PC-9 (cell line): ENCODE measurements around the gene RAB40B. TPM values are rescaled to one million over a fixed set of nuclear protein-coding genes. Genes with fewer than 3 reads are reported as not detected.

Experiments
- BruUV-seq: library from RNA; stranded (reverse); fragments of 400-500 nt; replicated peaks from 2 replicates; lab custom pipeline; 2021; lab: Mats Ljungman, UMichigan
- CTCF ChIA-PET: fragments of 300-600 bp; sonication (Branson Sonifier 250); formaldehyde crosslinking; loops from one replicate; lab custom pipeline; 2022; ENCODE audit warnings: antibody characterized with exemption; lab: Charles Lee
- POLR2A ChIA-PET: fragments of 300-600 bp; sonication (Branson Sonifier 250); formaldehyde crosslinking; loops from one replicate; lab custom pipeline; 2022; ENCODE audit warnings: antibody characterized with exemption; ENCODE audit not compliant: unreplicated experiment; lab: Charles Lee
- DNase-seq, 2 experiments: peaks; one replicate each; pipeline versions ENCODE4 v3.0.0 to v3.0.0-alpha.2; 2015 to 2022; ENCODE audit warnings: mixed read lengths in 1 of 2
- H2AFZ ChIP-seq: fragments of 200-600 bp; sonication (generic); 2 replicates; pipeline ENCODE4 v1.8.1; 2017; ENCODE audit warnings: antibody characterized with exemption
- H3F3A ChIP-seq: fragments of 200-600 bp; sonication (generic); 2 replicates; pipeline ENCODE4 v1.8.1; 2017; ENCODE audit warnings: antibody characterized with exemption, mild to moderate bottlenecking, low read depth; ENCODE audit not compliant: insufficient read depth
- H3K27ac ChIP-seq: fragments of 200-600 bp; sonication (generic); 2 replicates; pipeline ENCODE4 v1.6.1; 2016; ENCODE audit warnings: mixed run types
- H3K27me3 ChIP-seq: fragments of 200-600 bp; sonication (generic); 2 replicates; pipeline ENCODE4 v1.6.1; 2016; ENCODE audit warnings: low read depth, mixed run types; ENCODE audit not compliant: insufficient read depth
- H3K36me3 ChIP-seq: fragments of 200-600 bp; sonication (generic); 2 replicates; pipeline ENCODE4 v1.6.1; 2016; ENCODE audit warnings: low read depth, mixed run types
- H3K4me1 ChIP-seq: fragments of 200-600 bp; sonication (generic); replicated peaks from 2 replicates; pipeline ENCODE4 v1.6.1; 2016; ENCODE audit warnings: mixed run types; ENCODE audit not compliant: insufficient read depth
- H3K4me2 ChIP-seq: fragments of 200-600 bp; sonication (generic); 2 replicates; pipeline ENCODE4 v1.6.1; 2017; ENCODE audit warnings: mixed run types
- H3K4me3 ChIP-seq: fragments of 200-600 bp; sonication (generic); 2 replicates; pipeline ENCODE4 v1.6.1; 2016; ENCODE audit warnings: mixed run types
- H3K79me2 ChIP-seq: fragments of 200-600 bp; sonication (generic); 2 replicates; pipeline ENCODE4 v1.6.1; 2017; ENCODE audit warnings: low read depth, mixed run types
- H3K9me2 ChIP-seq: fragments of 200-600 bp; sonication (generic); 2 replicates; pipeline ENCODE4 v1.8.1; 2017; ENCODE audit warnings: mild to moderate bottlenecking; ENCODE audit not compliant: insufficient read depth
- H3K9me3 ChIP-seq: fragments of 200-600 bp; sonication (generic); 2 replicates; pipeline ENCODE4 v1.8.1; 2016; ENCODE audit warnings: low read depth; ENCODE audit not compliant: insufficient read depth
- H4K20me1 ChIP-seq: fragments of 200-600 bp; sonication (generic); 2 replicates; pipeline ENCODE4 v1.8.1; 2017; ENCODE audit not compliant: insufficient read depth
- CTCF ChIP-seq: fragments of 200-600 bp; sonication (generic); conservative IDR thresholded peaks from 2 replicates; pipeline ENCODE4 v1.6.1; 2017; ENCODE audit warnings: mixed run types, antibody characterized with exemption, mild to moderate bottlenecking, moderate library complexity
- EZH2 ChIP-seq: fragments of 200-600 bp; sonication (generic); IDR thresholded peaks from 2 replicates; pipeline ENCODE4 v1.8.0; 2017; ENCODE audit warnings: antibody characterized with exemption, low read depth
- intact Hi-C: fragments of 100-400 bp; cut with micrococcal nuclease; formaldehyde crosslinking; loops from one replicate; pipeline ENCODE4 v1.10.0; 2022; ENCODE audit not compliant: unreplicated experiment
- total RNA-seq: library from RNA; stranded (reverse); gene quantifications from 2 replicates; pipeline ENCODE4 v1.2.3, GENCODE V29; 2021

RAB40B gene
- total RNA-seq, 1 experiment from 2014 or later, result 7.9 TPM

GRCh38 chr17:82664701-82665182 is 33.8 kb downstream of the RAB40B start:
- intact Hi-C loops, result no loop called here

GRCh38 chr17:82664276-82664575 is 34.3 kb downstream of the RAB40B start:
- Histone ChIP-seq H3K27ac (no peak overlapping the region), H3K9me3 (no peaks in the 10 kb centered on the region), H3K79me2 (no peaks in the 10 kb centered on the region), H2AFZ (no peak overlapping the region), H3K4me2 (no peak overlapping the region), H3K36me3 (no peaks in the 10 kb centered on the region), H3K4me1 (no peaks in the 10 kb centered on the region), H3K4me3 (no peak overlapping the region), H3K27me3 (no peaks in the 10 kb centered on the region), H3F3A (no peaks in the 10 kb centered on the region; the same call in 1 of the 2 replicates), H3K9me2 (no peaks in the 10 kb centered on the region), H4K20me1 (no peaks in the 10 kb centered on the region)
- no peak for DNase-seq
- intact Hi-C loops, result no loop called here
- POLR2A ChIA-PET, result no interaction called here
- no TSS peak for BruUV-seq
- CTCF ChIA-PET, result no interaction called here
- TF ChIP-seq CTCF, result no peak
- TF ChIP-seq EZH2, result no peak

More at GRCh38 chr17:82664701-82665182, 33.8 kb downstream of the RAB40B start:
- no peaks in the 10 kb centered on the region; the same call in 1 of the 2 replicates for H3F3A ChIP-seq
- no peak overlapping the region for H3K4me3 ChIP-seq
- no peaks in the 10 kb centered on the region for H3K27me3 ChIP-seq
- H3K9me3 ChIP-seq, result no peaks in the 10 kb centered on the region
- H2AFZ ChIP-seq, result no peak overlapping the region
- DNase-seq, result no peak
- H3K4me2 ChIP-seq, result no peak overlapping the region
- no peaks in the 10 kb centered on the region for H3K4me1 ChIP-seq
- H3K36me3 ChIP-seq, result no peaks in the 10 kb centered on the region
- no peak for TF ChIP-seq EZH2
- no peak for TF ChIP-seq CTCF
- BruUV-seq, result no TSS peak
- ChIA-PET CTCF (no interaction called here), POLR2A (no interaction called here)
- H3K9me2 ChIP-seq, result no peaks in the 10 kb centered on the region
- H4K20me1 ChIP-seq, result no peaks in the 10 kb centered on the region
- no peaks in the 10 kb centered on the region for H3K79me2 ChIP-seq
- no peak overlapping the region for H3K27ac ChIP-seq

GRCh38 chr17:82663381-82664275 is 34.9 kb downstream of the RAB40B start:
- no peak for DNase-seq
- Histone ChIP-seq H3K4me1 (no peaks in the 10 kb centered on the region), H3K79me2 (no peaks in the 10 kb centered on the region), H3K27ac (no peak overlapping the region), H4K20me1 (no peaks in the 10 kb centered on the region), H2AFZ (no peak overlapping the region), H3K4me3 (no peak overlapping the region), H3K9me2 (no peaks in the 10 kb centered on the region), H3K36me3 (no peaks in the 10 kb centered on the region), H3K4me2 (no peak overlapping the region), H3K9me3 (no peaks in the 10 kb centered on the region), H3K27me3 (no peaks in the 10 kb centered on the region), H3F3A (no peaks in the 10 kb centered on the region; the same call in 1 of the 2 replicates)
- ChIA-PET CTCF (no interaction called here), POLR2A (no interaction called here)
- TF ChIP-seq EZH2 (no peak), CTCF (no peak)
- BruUV-seq, result no TSS peak
- intact Hi-C loops, result no loop called here
